ENCODE results near the gene ENPP3.

ENPP3 gene

GRCh38 chr6:131642987-131643611 lies 6.0 kb downstream of the ENPP3 start:
- peak; percentile 79 for DNase-seq

GRCh38 chr6:131643855-131644460 lies 6.9 kb downstream of the ENPP3 start:
- DNase-seq: no peak

- no peak for DNase-seq
Observed at GRCh38 chr6:131644921-131645320, 7.8 kb downstream of the ENPP3 start.

GRCh38 chr6:131645846-131646245 lies 8.7 kb downstream of the ENPP3 start:
- DNase-seq: no peak

GRCh38 chr6:131646249-131646670 lies 9.2 kb downstream of the ENPP3 start:
- DNase-seq: no peak

- DNase-seq: no peak
Observed at GRCh38 chr6:131651782-131652181, 14.7 kb downstream of the ENPP3 start.

- no peak for DNase-seq
Observed at GRCh38 chr6:131652472-131652871, 15.4 kb downstream of the ENPP3 start.

GRCh38 chr6:131654326-131654725 lies 17.2 kb downstream of the ENPP3 start:
- DNase-seq: no peak

GRCh38 chr6:131655387-131655786 lies 18.3 kb downstream of the ENPP3 start:
- DNase-seq: no peak

- DNase-seq: no peak
Observed at GRCh38 chr6:131655951-131656350, 18.8 kb downstream of the ENPP3 start.

- no peak for DNase-seq
Observed at GRCh38 chr6:131656667-131657066, 19.6 kb downstream of the ENPP3 start.

- no peak for DNase-seq
Observed at GRCh38 chr6:131657222-131657621, 20.1 kb downstream of the ENPP3 start.

GRCh38 chr6:131657630-131658111 lies 20.6 kb downstream of the ENPP3 start:
- DNase-seq: no peak

- no peak for DNase-seq
Observed at GRCh38 chr6:131658287-131658686, 21.2 kb downstream of the ENPP3 start.

GRCh38 chr6:131660195-131660594 lies 23.1 kb downstream of the ENPP3 start:
- no peak for DNase-seq

- DNase-seq: no peak
Observed at GRCh38 chr6:131663578-131664165, 26.6 kb downstream of the ENPP3 start.

GRCh38 chr6:131669891-131670290 lies 32.8 kb downstream of the ENPP3 start:
- DNase-seq: no peak

- no peak for DNase-seq
Observed at GRCh38 chr6:131673184-131673583, 36.1 kb downstream of the ENPP3 start.

- DNase-seq: no peak
Observed at GRCh38 chr6:131678442-131678841, 41.3 kb downstream of the ENPP3 start.

- DNase-seq: no peak
Observed at GRCh38 chr6:131680868-131681267, 43.8 kb downstream of the ENPP3 start.

GRCh38 chr6:131681585-131681984 lies 44.5 kb downstream of the ENPP3 start:
- DNase-seq: no peak

GRCh38 chr6:131682442-131682841 lies 45.3 kb downstream of the ENPP3 start:
- no peak for DNase-seq

- no peak for DNase-seq
Observed at GRCh38 chr6:131683479-131683878, 46.4 kb downstream of the ENPP3 start.

- no peak for DNase-seq
Observed at GRCh38 chr6:131685266-131685780, 48.2 kb downstream of the ENPP3 start.

Data from NCI-H1105 (cell line).